CD4-positive, alpha-beta T cell (primary cell): Measurements from ENCODE around the gene KCND2. TPM values are rescaled to one million over a fixed set of nuclear protein-coding genes. Genes with fewer than 3 reads are reported as not detected.

ENCODE experiments used
- ATAC-seq: fragments of 200-7000 bp; cut with Tn5 transposase; one replicate; pipeline ENCODE4 v1.10.0; 2022; ENCODE audit warnings: mild to moderate bottlenecking; ENCODE audit not compliant: poor library complexity
- CTCF ChIA-PET: fragments of 350-600 bp; sonication (Branson Sonifier 250); formaldehyde crosslinking; loops from one replicate; lab custom pipeline; 2021; ENCODE audit warnings: antibody characterized with exemption, inconsistent platforms; lab: Charles Lee
- POLR2A ChIA-PET: fragments of 350-600 bp; sonication (Branson Sonifier 250); formaldehyde crosslinking; loops from one replicate; lab custom pipeline; 2021; ENCODE audit warnings: antibody characterized with exemption, inconsistent platforms; lab: Charles Lee
- DNase-seq, 14 experiments: peaks; one replicate each; pipeline ENCODE4 v3.0.0-alpha.2; 2013 to 2020; ENCODE audit warnings: mixed read lengths in 2 of 14
- H3K27ac ChIP-seq, 2 donors: one replicate each; pipeline versions ENCODE4 v1.5.1 to v1.7.0; 2013; ENCODE audit warnings: low read length in 2 of 2, low read depth in 1 of 2, mild to moderate bottlenecking in 1 of 2
- H3K27me3 ChIP-seq, 2 experiments: 1 replicate in 1 of 2; 2 replicates in 1 of 2; pipeline versions ENCODE4 v1.6.1 to v1.7.0; 2013; ENCODE audit warnings: low read length in 2 of 2, control low read depth in 1 of 2, mild to moderate bottlenecking in 1 of 2, moderate library complexity in 1 of 2; ENCODE audit not compliant: insufficient read depth in 2 of 2, control insufficient read depth in 1 of 2
- H3K36me3 ChIP-seq: one replicate; pipeline ENCODE4 v1.6.1; 2013; ENCODE audit warnings: low read length, control low read depth; ENCODE audit not compliant: insufficient read depth
- H3K4me1 ChIP-seq: one replicate; pipeline ENCODE4 v1.6.1; 2013; ENCODE audit warnings: low read length, control low read depth; ENCODE audit not compliant: insufficient read depth
- H3K4me3 ChIP-seq: one replicate; pipeline ENCODE4 v1.5.1; 2013; ENCODE audit warnings: mild to moderate bottlenecking, low read length, moderate library complexity
- H3K9me3 ChIP-seq, 2 experiments: 1 replicate in 1 of 2; 2 replicates in 1 of 2; pipeline versions ENCODE4 v1.6.1 to v1.7.0; 2013; ENCODE audit warnings: low read length in 2 of 2, mild to moderate bottlenecking in 2 of 2, control low read depth in 1 of 2, moderate library complexity in 1 of 2; ENCODE audit not compliant: control insufficient read depth in 1 of 2, insufficient read depth in 1 of 2
- H3K27ac Mint-ChIP-seq: one replicate; pipeline ENCODE4 v1.8.0; 2020; ENCODE audit warnings: mixed read lengths
- H3K27me3 Mint-ChIP-seq: one replicate; pipeline ENCODE4 v1.8.0; 2021; ENCODE audit warnings: mixed read lengths
- H3K36me3 Mint-ChIP-seq: one replicate; pipeline ENCODE4 v1.8.0; 2021; ENCODE audit warnings: low read depth, mixed read lengths
- H3K4me1 Mint-ChIP-seq: one replicate; pipeline ENCODE4 v1.8.0; 2021; ENCODE audit warnings: low read depth, mixed read lengths
- H3K4me3 Mint-ChIP-seq: one replicate; pipeline ENCODE4 v1.8.0; 2020; ENCODE audit warnings: mild to moderate bottlenecking, mixed read lengths
- H3K9me3 Mint-ChIP-seq: one replicate; pipeline ENCODE4 v1.8.0; 2020; ENCODE audit warnings: mixed read lengths
- intact Hi-C, 2 experiments: fragments of 100-400 bp; cut with DNase I in 1 of 2; cut with micrococcal nuclease in 1 of 2; formaldehyde crosslinking; loops; one replicate each; pipeline versions ENCODE4 v1.15.1 to v1.9.0; 2023 to 2025; cut with DNase I, micrococcal nuclease
- polyA plus RNA-seq, 2 donors: library from polyadenylated mRNA; unstranded; fragments of 120-200 nt; gene quantifications; one replicate each; pipeline ENCODE4 v1.2.1, GENCODE V29; 2013
- total RNA-seq, 174 experiments: library from RNA in 2 of 174; stranded (reverse) in 2 of 174; gene quantifications; one replicate each; pipeline ENCODE4 v1.2.3 and lab custom pipeline; 2021 to 2026
- TF ChIP-seq, protein P1 (sequence below): fragments of 200-600 bp; IDR thresholded peaks from one replicate; pipeline ENCODE4 v1.8.0; 2022; ENCODE audit warnings: antibody characterized with exemption, mild to moderate bottlenecking

Gene KCND2
- total RNA-seq (not detected), total RNA-seq (lab: John Stamatoyannopoulos, UW) (0 to 0.09 (median 0) reads per million in 172 experiments)
- polyA plus RNA-seq (2013, experiment 1 of 2) = not detected
- polyA plus RNA-seq (2013, experiment 2 of 2) = 0.03 TPM

DNA sequence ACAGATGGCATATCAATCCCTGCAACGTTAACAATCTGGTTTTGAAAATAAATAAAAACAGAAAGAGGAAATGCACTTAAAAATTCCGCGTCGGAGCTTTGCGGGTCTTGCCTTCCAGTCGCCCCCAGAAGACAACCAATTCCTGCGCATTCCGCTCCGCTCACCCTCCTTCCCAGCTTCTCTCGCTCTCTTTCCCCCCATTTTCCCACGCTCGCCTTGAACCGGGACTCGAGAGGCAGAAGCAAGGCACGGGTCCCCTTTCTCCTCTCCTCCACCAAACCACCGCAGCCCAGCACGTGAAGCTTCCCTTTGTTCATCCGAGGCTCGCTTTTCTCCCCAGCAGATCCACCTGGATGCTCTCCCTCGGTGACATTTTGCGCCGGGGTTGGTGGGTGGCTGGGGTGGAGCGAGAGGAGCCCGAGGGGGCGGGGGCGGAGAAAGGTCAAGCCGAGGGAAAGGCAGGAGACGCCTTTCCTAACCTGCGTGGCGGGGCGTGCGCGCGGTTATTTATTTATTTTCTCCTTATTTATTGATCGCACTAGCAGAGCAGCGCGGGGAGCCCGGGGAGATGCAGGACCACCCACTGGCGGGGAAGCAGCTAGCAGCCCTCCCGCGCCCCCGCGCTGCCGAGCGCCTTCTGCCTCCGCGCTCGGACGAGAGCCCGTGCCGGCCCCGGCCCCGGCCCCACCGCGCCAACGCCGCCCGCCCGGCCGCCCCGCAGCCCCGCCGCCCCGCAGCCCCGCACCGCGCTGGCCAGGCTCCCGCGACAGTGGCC lies at the start of gene KCND2:
KCND2 (plus strand) TSS at position 475 of the 775 bp plus-strand sequence.
- TF ChIP-seq, protein P1, sequence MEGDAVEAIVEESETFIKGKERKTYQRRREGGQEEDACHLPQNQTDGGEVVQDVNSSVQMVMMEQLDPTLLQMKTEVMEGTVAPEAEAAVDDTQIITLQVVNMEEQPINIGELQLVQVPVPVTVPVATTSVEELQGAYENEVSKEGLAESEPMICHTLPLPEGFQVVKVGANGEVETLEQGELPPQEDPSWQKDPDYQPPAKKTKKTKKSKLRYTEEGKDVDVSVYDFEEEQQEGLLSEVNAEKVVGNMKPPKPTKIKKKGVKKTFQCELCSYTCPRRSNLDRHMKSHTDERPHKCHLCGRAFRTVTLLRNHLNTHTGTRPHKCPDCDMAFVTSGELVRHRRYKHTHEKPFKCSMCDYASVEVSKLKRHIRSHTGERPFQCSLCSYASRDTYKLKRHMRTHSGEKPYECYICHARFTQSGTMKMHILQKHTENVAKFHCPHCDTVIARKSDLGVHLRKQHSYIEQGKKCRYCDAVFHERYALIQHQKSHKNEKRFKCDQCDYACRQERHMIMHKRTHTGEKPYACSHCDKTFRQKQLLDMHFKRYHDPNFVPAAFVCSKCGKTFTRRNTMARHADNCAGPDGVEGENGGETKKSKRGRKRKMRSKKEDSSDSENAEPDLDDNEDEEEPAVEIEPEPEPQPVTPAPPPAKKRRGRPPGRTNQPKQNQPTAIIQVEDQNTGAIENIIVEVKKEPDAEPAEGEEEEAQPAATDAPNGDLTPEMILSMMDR = no peak
- intact Hi-C loops = no loop called here
- Mint-ChIP-seq H3K4me1 (no peaks in the 10 kb centered on the region), H3K4me3 (no peak within 1 kb of the TSS), H3K27ac (no peak within 1 kb of the TSS), H3K36me3 (no peaks in the 10 kb centered on the region), H3K27me3 (peaks cover 40% of the 10 kb centered on the region), H3K9me3 (no peaks in the 10 kb centered on the region)
- ATAC-seq = no peak
- Histone ChIP-seq H3K27ac (no peak within 1 kb of the TSS), H3K27me3 (peaks cover 11 to 16% of the 10 kb centered on the region in 2 experiments), H3K36me3 (no peaks in the 10 kb centered on the region), H3K4me3 (no peak within 1 kb of the TSS), H3K4me1 (no peaks in the 10 kb centered on the region), H3K9me3 (peaks cover 0 to 27% of the 10 kb centered on the region in 2 experiments)
- DNase-seq = no peak
- POLR2A ChIA-PET = interaction anchor here (0.6 kb wide), 1 partner anchor 1146 kb away, joined by 5 read pairs; no protein-coding TSS in a partner anchor
- CTCF ChIA-PET = no interaction called here

DNA sequence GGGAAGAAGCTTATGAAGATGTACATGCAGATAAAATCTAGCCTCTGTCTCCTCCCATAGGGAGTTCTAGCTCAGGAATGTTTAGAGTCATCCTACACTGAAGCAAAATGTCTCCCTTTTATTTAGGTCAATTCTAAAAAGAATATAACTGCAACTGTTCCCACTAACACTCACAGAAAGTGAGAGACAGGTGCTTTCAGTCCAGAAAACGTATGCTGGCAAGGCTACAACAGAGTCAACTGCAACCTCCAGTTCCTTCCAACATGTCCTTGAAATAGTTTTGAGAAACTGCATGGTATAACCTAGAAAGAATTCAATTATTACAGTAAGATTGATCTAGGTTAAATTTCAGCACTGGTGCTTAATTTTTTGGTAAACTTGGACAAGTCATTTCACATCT lies 46.8 kb upstream of the KCND2 start:
- Mint-ChIP-seq H3K9me3 (peaks cover 5% of the 10 kb centered on the region), H3K4me1 (no peaks in the 10 kb centered on the region), H3K27ac (no peak overlapping the region), H3K27me3 (no peaks in the 10 kb centered on the region), H3K4me3 (no peak overlapping the region), H3K36me3 (no peaks in the 10 kb centered on the region)
- no peak for ATAC-seq
- H3K27ac ChIP-seq = no peak overlapping the region
- no peak overlapping the region for H3K4me3 ChIP-seq
- TF ChIP-seq, protein P1 = no peak
- H3K4me1 ChIP-seq = no peaks in the 10 kb centered on the region
- POLR2A ChIA-PET = no interaction called here
- intact Hi-C loops = no loop called here
- no peaks in the 10 kb centered on the region for H3K36me3 ChIP-seq
- no peaks in the 10 kb centered on the region for H3K27me3 ChIP-seq
- no peak for DNase-seq
- H3K9me3 ChIP-seq = peaks cover 0 to 3% of the 10 kb centered on the region in 2 experiments
- CTCF ChIA-PET = no interaction called here

GRCh38 chr7:120227255-120227654 lies 45.7 kb upstream of the KCND2 start:
- Mint-ChIP-seq H3K27me3 (no peaks in the 10 kb centered on the region), H3K4me1 (no peaks in the 10 kb centered on the region), H3K4me3 (no peak overlapping the region), H3K9me3 (peaks cover 5% of the 10 kb centered on the region), H3K27ac (no peak overlapping the region), H3K36me3 (no peaks in the 10 kb centered on the region)
- TF ChIP-seq, protein P1 = no peak
- Histone ChIP-seq H3K27me3 (no peaks in the 10 kb centered on the region), H3K27ac (no peak overlapping the region), H3K4me1 (no peaks in the 10 kb centered on the region), H3K9me3 (peaks cover 0 to 3% of the 10 kb centered on the region in 2 experiments), H3K4me3 (no peak overlapping the region), H3K36me3 (no peaks in the 10 kb centered on the region)
- POLR2A ChIA-PET = no interaction called here
- no peak for DNase-seq
- ATAC-seq = no peak
- CTCF ChIA-PET = no interaction called here
- intact Hi-C loops = no loop called here
